Endothelial cell of umbilical vein (primary cell): ENCODE data around the gene WTAP.

Source experiments
- EZH2 ChIP-seq: IDR thresholded peaks from 2 replicates; pipeline ENCODE4 v1.6.1; 2012; ENCODE audit warnings: borderline replicate concordance, low read depth, mild to moderate bottlenecking, moderate library complexity, low read length, inconsistent platforms; ENCODE audit not compliant: severe bottlenecking
- FOS ChIP-seq: IDR thresholded peaks from 2 replicates; pipeline ENCODE4 v1.6.1; 2011; ENCODE audit warnings: mild to moderate bottlenecking, low read length, moderate library complexity, borderline replicate concordance; ENCODE audit not compliant: insufficient read depth
- GATA2 ChIP-seq: IDR thresholded peaks from 2 replicates; pipeline ENCODE4 v1.7.0; 2011; ENCODE audit warnings: low read depth, mild to moderate bottlenecking, moderate library complexity, mixed read lengths, low read length; ENCODE audit not compliant: insufficient read length, insufficient read depth
- JUN ChIP-seq: IDR thresholded peaks from 2 replicates; pipeline ENCODE4 v1.6.1; 2011; ENCODE audit warnings: borderline replicate concordance, low read depth; ENCODE audit not compliant: insufficient read length, insufficient read depth
- MYC ChIP-seq: IDR thresholded peaks from one replicate; pipeline ENCODE4 v1.6.1; 2011; ENCODE audit warnings: mild to moderate bottlenecking, low read depth, low read length
- POLR2A ChIP-seq: IDR thresholded peaks from 2 replicates; pipeline ENCODE4 v1.6.1; 2012; ENCODE audit warnings: low read depth, mild to moderate bottlenecking, control low read depth, low read length
- POLR2AphosphoS5 ChIP-seq: IDR thresholded peaks from 2 replicates; pipeline ENCODE4 v1.6.1; 2012; ENCODE audit warnings: low read depth, mild to moderate bottlenecking, control low read depth, low read length, moderate library complexity; ENCODE audit not compliant: insufficient read depth
- TF ChIP-seq, protein P1 (sequence below), 2 donors: IDR thresholded peaks; 1 replicate in 1 of 2; 2 replicates in 1 of 2; pipeline ENCODE4 v1.5.1; 2011; ENCODE audit warnings: low read length in 2 of 2, mild to moderate bottlenecking in 2 of 2, moderate library complexity in 2 of 2, control low read depth in 1 of 2, inconsistent platforms in 1 of 2, low read depth in 1 of 2; ENCODE audit not compliant: insufficient read depth in 1 of 2; ENCODE audit errors: extremely low read depth in 1 of 2

DNA sequence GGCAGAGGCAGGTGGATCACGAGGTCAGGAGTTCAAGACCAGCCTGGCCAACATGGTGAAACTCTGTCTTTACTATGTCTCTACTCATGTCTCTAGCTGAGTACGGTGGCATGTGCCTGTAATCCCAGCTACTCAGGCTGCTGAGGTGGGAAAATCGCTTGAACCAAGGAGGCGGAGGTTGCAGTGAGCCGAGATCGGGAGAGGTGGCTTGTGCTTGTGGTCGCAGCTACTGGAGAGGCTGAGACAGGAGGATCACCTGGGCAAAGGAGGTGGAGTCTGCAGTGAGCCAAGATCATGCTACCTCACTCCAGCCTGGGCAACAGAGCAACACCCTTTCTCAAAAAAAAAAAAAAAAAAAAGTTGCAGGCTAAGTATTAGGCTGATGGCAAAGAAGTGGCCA is 8.0 kb upstream of the WTAP start:
- TF ChIP-seq, protein P1, sequence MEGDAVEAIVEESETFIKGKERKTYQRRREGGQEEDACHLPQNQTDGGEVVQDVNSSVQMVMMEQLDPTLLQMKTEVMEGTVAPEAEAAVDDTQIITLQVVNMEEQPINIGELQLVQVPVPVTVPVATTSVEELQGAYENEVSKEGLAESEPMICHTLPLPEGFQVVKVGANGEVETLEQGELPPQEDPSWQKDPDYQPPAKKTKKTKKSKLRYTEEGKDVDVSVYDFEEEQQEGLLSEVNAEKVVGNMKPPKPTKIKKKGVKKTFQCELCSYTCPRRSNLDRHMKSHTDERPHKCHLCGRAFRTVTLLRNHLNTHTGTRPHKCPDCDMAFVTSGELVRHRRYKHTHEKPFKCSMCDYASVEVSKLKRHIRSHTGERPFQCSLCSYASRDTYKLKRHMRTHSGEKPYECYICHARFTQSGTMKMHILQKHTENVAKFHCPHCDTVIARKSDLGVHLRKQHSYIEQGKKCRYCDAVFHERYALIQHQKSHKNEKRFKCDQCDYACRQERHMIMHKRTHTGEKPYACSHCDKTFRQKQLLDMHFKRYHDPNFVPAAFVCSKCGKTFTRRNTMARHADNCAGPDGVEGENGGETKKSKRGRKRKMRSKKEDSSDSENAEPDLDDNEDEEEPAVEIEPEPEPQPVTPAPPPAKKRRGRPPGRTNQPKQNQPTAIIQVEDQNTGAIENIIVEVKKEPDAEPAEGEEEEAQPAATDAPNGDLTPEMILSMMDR (IDR thresholded peaks at IDR 0.05; ENCODE audit: extremely low read depth in 1 of 2, insufficient read depth in 1 of 2, low read depth in 1 of 2, low read length in 2 of 2) = no peak
- TF ChIP-seq EZH2 (no peak), JUN (no peak), MYC (no peak), POLR2AphosphoS5 (no peak), FOS (no peak), POLR2A (no peak), GATA2 (no peak)
